HepG2 (cell line): ENCODE measurements around the gene GCM1. TPM values are rescaled to one million over a fixed set of nuclear protein-coding genes. Genes with fewer than 3 reads are reported as not detected.

Source experiments
- ATAC-seq: fragments of 200-7000 bp; cut with Tn5 transposase; 3 replicates; pipeline ENCODE4 v1.9.1; 2020; ENCODE audit warnings: mild to moderate bottlenecking, moderate library complexity
- BruUV-seq: library from RNA; stranded (reverse); fragments of 400-500 nt; replicated peaks from 2 replicates; lab custom pipeline; 2021; lab: Mats Ljungman, UMichigan
- CTCF ChIA-PET: fragments of 300-600 bp; formaldehyde crosslinking; extraction: SDS; loops from one replicate; lab custom pipeline; 2021; ENCODE audit warnings: low total read pairs, inconsistent platforms, low intra/inter-chr PET ratio; lab: Yijun Ruan, JAX
- POLR2A ChIA-PET: fragments of 350-600 bp; sonication (Branson Sonifier 250); formaldehyde crosslinking; loops from one replicate; lab custom pipeline; 2020; ENCODE audit warnings: antibody characterized with exemption, inconsistent platforms; lab: Yijun Ruan, JAX
- DNase-seq: peaks from one replicate; pipeline ENCODE4 v3.0.0-alpha.2; 2015; ENCODE audit warnings: low spot score
- FAIRE-seq: peaks from 3 replicates; lab custom pipeline; 2011; peaks lifted over from hg19 to GRCh38; lab: Jason Lieb, UNC
- H2AFZ ChIP-seq: one replicate; pipeline ENCODE4 v1.6.1; 2011; ENCODE audit warnings: low read length, inconsistent platforms
- H3K27ac ChIP-seq: fragments of 300-600 bp; 3 replicates; pipeline ENCODE4 v1.8.0; 2011; ENCODE audit warnings: mixed run types, mild to moderate bottlenecking, mixed read lengths, low read length, inconsistent platforms; ENCODE audit not compliant: insufficient read depth; ENCODE audit errors: extremely low read length
- H3K27me3 ChIP-seq, 2 experiments: fragments of 200-600 bp in 1 of 2; 2 replicates in 1 of 2; 3 replicates in 1 of 2; pipeline versions ENCODE4 v1.6.0 to v1.8.0; 2011; ENCODE audit warnings: low read length in 2 of 2, mild to moderate bottlenecking in 2 of 2, moderate library complexity in 2 of 2, inconsistent platforms in 1 of 2; ENCODE audit not compliant: insufficient read depth in 2 of 2, control insufficient read depth in 1 of 2
- H3K36me3 ChIP-seq, 2 experiments: fragments of 200-600 bp in 1 of 2; replicated peaks in 1 of 2; 2 replicates in 1 of 2; 3 replicates in 1 of 2; pipeline versions ENCODE4 v1.5.1 to v1.8.0; 2011; ENCODE audit warnings: low read length in 2 of 2, inconsistent platforms in 1 of 2; ENCODE audit not compliant: insufficient read depth in 2 of 2, control insufficient read depth in 1 of 2
- H3K4me1 ChIP-seq: 2 replicates; pipeline ENCODE4 v1.5.1; 2012; ENCODE audit warnings: low read length, inconsistent platforms; ENCODE audit not compliant: insufficient read depth
- H3K4me2 ChIP-seq: 2 replicates; pipeline ENCODE4 v1.6.0; 2011; ENCODE audit warnings: low read depth, low read length, inconsistent platforms
- H3K4me3 ChIP-seq, 3 experiments: fragments of 200-600 bp in 1 of 3; sonication (generic), shearing (Covaris generic) in 1 of 3; replicated peaks in 1 of 3; 2 replicates each; pipeline ENCODE4 v1.5.1; 2011 to 2016; ENCODE audit warnings: low read length in 3 of 3, inconsistent platforms in 2 of 3, low read depth in 2 of 3, mild to moderate bottlenecking in 2 of 3, control low read depth in 1 of 3, mixed read lengths in 1 of 3; ENCODE audit not compliant: insufficient read depth in 1 of 3
- H3K79me2 ChIP-seq: one replicate; pipeline ENCODE4 v1.6.1; 2011; ENCODE audit warnings: low read length, inconsistent platforms; ENCODE audit not compliant: insufficient read depth
- H3K9ac ChIP-seq: 2 replicates; pipeline ENCODE4 v1.6.0; 2011; ENCODE audit warnings: mild to moderate bottlenecking, low read depth, low read length, inconsistent platforms; ENCODE audit not compliant: insufficient read depth
- H3K9me3 ChIP-seq: 2 replicates; pipeline ENCODE4 v1.5.1; 2012; ENCODE audit warnings: mild to moderate bottlenecking, low read length
- H4K20me1 ChIP-seq: 2 replicates; pipeline ENCODE4 v1.6.0; 2011; ENCODE audit warnings: inconsistent platforms, mild to moderate bottlenecking, low read length, moderate library complexity; ENCODE audit not compliant: insufficient read depth
- ATF5 ChIP-seq: sonication (generic); formaldehyde crosslinking; IDR thresholded peaks from 2 replicates; pipeline ENCODE4 v1.4.0; 2020; ENCODE audit warnings: mild to moderate bottlenecking, low read depth, missing genetic modification reagents
- GABPA ChIP-seq, 2 experiments: IDR thresholded peaks; 2 replicates each; pipeline ENCODE4 v1.6.1; 2011 to 2016; ENCODE audit warnings: low read depth in 2 of 2, low read length in 1 of 2, missing biosample characterization in 1 of 2, missing genetic modification characterization in 1 of 2
- IRX3 ChIP-seq: sonication (generic); formaldehyde crosslinking; IDR thresholded peaks from 2 replicates; pipeline ENCODE4 v1.8.1; 2023; ENCODE audit warnings: mild to moderate bottlenecking, low read depth, missing genetic modification reagents, borderline replicate concordance
- KAT7 ChIP-seq: IDR thresholded peaks from 2 replicates; pipeline ENCODE4 v1.6.1; 2018; ENCODE audit warnings: borderline replicate concordance, missing compliant biosample characterization
- MEIS2 ChIP-seq: sonication (generic); formaldehyde crosslinking; IDR thresholded peaks from 2 replicates; pipeline ENCODE4 v1.9.0; 2021; ENCODE audit warnings: mild to moderate bottlenecking, missing genetic modification reagents
- MTF2 ChIP-seq: sonication (generic); formaldehyde crosslinking; IDR thresholded peaks from 2 replicates; pipeline ENCODE4 v1.5.0; 2020; ENCODE audit warnings: missing genetic modification reagents, borderline replicate concordance
- NAIF1 ChIP-seq: sonication (generic); formaldehyde crosslinking; IDR thresholded peaks from 2 replicates; pipeline ENCODE4 v1.5.0; 2020; ENCODE audit warnings: mild to moderate bottlenecking, missing genetic modification reagents, borderline replicate concordance
- PCBP2 ChIP-seq: fragments of 200-400 bp; formaldehyde crosslinking; optimal IDR thresholded peaks from 2 replicates; pipeline ENCODE3; 2018; ENCODE audit warnings: low read length, low read depth; ENCODE audit not compliant: poor library complexity, severe bottlenecking
- TGIF2 ChIP-seq: IDR thresholded peaks from 2 replicates; pipeline ENCODE4 v1.6.1; 2016; ENCODE audit warnings: control low read depth, missing compliant biosample characterization
- ZBTB1 ChIP-seq: sonication (generic); formaldehyde crosslinking; IDR thresholded peaks from 2 replicates; pipeline ENCODE4 v1.4.0; 2020; ENCODE audit warnings: missing genetic modification reagents, borderline replicate concordance
- ZBTB26 ChIP-seq: IDR thresholded peaks from 2 replicates; pipeline ENCODE4 v1.6.1; 2016; ENCODE audit warnings: missing compliant biosample characterization, missing genetic modification reagents, borderline replicate concordance
- ZMAT3 ChIP-seq: sonication (generic); formaldehyde crosslinking; conservative IDR thresholded peaks from 2 replicates; pipeline ENCODE4 v1.7.0; 2021; ENCODE audit warnings: missing genetic modification reagents
- ZMYM3 ChIP-seq: sonication (generic); formaldehyde crosslinking; IDR thresholded peaks from 2 replicates; pipeline ENCODE4 v1.5.1; 2020; ENCODE audit warnings: mild to moderate bottlenecking, missing genetic modification reagents
- ZNF275 ChIP-seq: sonication (generic); formaldehyde crosslinking; IDR thresholded peaks from 2 replicates; pipeline ENCODE4 v1.8.0; 2022; ENCODE audit warnings: missing genetic modification reagents, mild to moderate bottlenecking, inconsistent platforms, borderline replicate concordance
- ZNF44 ChIP-seq: sonication (generic); formaldehyde crosslinking; IDR thresholded peaks from 2 replicates; pipeline ENCODE4 v1.5.1; 2020; ENCODE audit warnings: mild to moderate bottlenecking, missing genetic modification reagents
- ZNF576 ChIP-seq: sonication (generic); formaldehyde crosslinking; IDR thresholded peaks from 2 replicates; pipeline ENCODE4 v1.4.0; 2020; ENCODE audit warnings: mild to moderate bottlenecking, missing genetic modification reagents
- ZNF607 ChIP-seq: sonication (generic); formaldehyde crosslinking; IDR thresholded peaks from 2 replicates; pipeline ENCODE4 v1.5.1; 2020; ENCODE audit warnings: missing genetic modification reagents, mild to moderate bottlenecking, borderline replicate concordance
- ZNF792 ChIP-seq: IDR thresholded peaks from 2 replicates; pipeline ENCODE4 v1.6.1; 2016
- WGBS: methylation state at CpG from one replicate; pipeline ENCODE4 v1.1.6; 2017; ENCODE audit warnings: low lambda C conversion rate; 5-methylcytosine and 5-hydroxymethylcytosine counted together
- in situ Hi-C: cut with HindIII; loops from 2 replicates; pipeline ENCODE4 v1.10.0; 2017; ENCODE audit warnings: low pct_unique_long_range_greater_than_20kb; ENCODE audit not compliant: extremely low pct_ligation_motif_present
- intact Hi-C: fragments of 100-400 bp; cut with micrococcal nuclease; formaldehyde crosslinking; loops from one replicate; pipeline ENCODE4 v1.10.0; 2022; ENCODE audit not compliant: unreplicated experiment
- polyA plus RNA-seq, 8 experiments: library from polyadenylated mRNA; depleted of rRNA in 3 of 8; stranded (reverse) in 7 of 8; unstranded in 1 of 8; fragments of >200 nt; fragmentation: Illumina TruSeq in 4 of 8; extraction: Trizol in 4 of 8; gene quantifications; 2 replicates each; pipeline versions ENCODE4 v1.2.1 to v1.2.3, GENCODE V29; 2011 to 2016; ENCODE audit warnings: low read depth in 4 of 8, missing spikeins in 1 of 8, mixed read lengths in 1 of 8; ENCODE audit not compliant: insufficient read depth in 1 of 8
- total RNA-seq, 5 experiments: library from RNA; depleted of rRNA; stranded (reverse); fragments of >200 nt; fragmentation: Illumina TruSeq; extraction: Trizol; gene quantifications; 2 replicates each; pipeline ENCODE4 v1.2.3, GENCODE V29; 2016; ENCODE audit warnings: low read depth in 1 of 5

The GCM1 gene
- total and polyA plus RNA-seq, 2 of the 13 experiments (the other 11 are each of a cell fraction or from before 2014, with no cell fraction given): 0.04 to 0.13 TPM

- Histone ChIP-seq H3K36me3 (no peaks in the 10 kb centered on the region), H3K4me1 (no peaks in the 10 kb centered on the region), H3K4me3 (no peak overlapping the region), H3K4me2 (no peak overlapping the region), H2AFZ (no peak overlapping the region), H3K27ac (no peak overlapping the region), H3K27me3 (no peaks in the 10 kb centered on the region), H3K79me2 (no peaks in the 10 kb centered on the region), H3K9ac (no peak overlapping the region), H4K20me1 (no peaks in the 10 kb centered on the region), H3K9me3 (no peaks in the 10 kb centered on the region)
- WGBS: 51% methylated on average over 16 of the region's 20 CpGs
- BruUV-seq: no TSS peak
- ChIA-PET CTCF (interaction anchor here (0.7 to 6.8 kb wide), 14 partner anchors 20 to 557 kb away, joined by 3 to 179 read pairs (median 7); no protein-coding TSS in a partner anchor), POLR2A (no interaction called here)
- intact Hi-C loops (loop anchor here (1.0 to 5.0 kb wide), 7 partner anchors 68 to 555 kb away; partner anchors contain the start of gene ELOVL5), in situ Hi-C loops (loop anchor here (5.0 to 25.0 kb wide), 3 partner anchors 123 to 540 kb away; no protein-coding TSS in a partner anchor)
- peak; percentile 77 for FAIRE-seq
- DNase-seq: peak; percentile 76
- peak; percentile 93 for ATAC-seq
- TF ChIP-seq ZBTB26 (CRISPR knock-in tag): peak; percentile 81; the same call in 1 of the 2 replicates
- no peak for TF ChIP-seq GABPA (IDR thresholded peaks at IDR 0.05; ENCODE audit: low read depth, low read length)
- TF ChIP-seq GABPA (CRISPR knock-in tag; IDR thresholded peaks at IDR 0.05; ENCODE audit: low read depth): no peak
- no peak for TF ChIP-seq ZNF44 (CRISPR knock-in tag)
- no peak for TF ChIP-seq ZNF275 (CRISPR knock-in tag)
- no peak for TF ChIP-seq ZNF607 (CRISPR knock-in tag)
- no peak for TF ChIP-seq MTF2
- TF ChIP-seq ZBTB1: no peak
- no peak for TF ChIP-seq PCBP2
- TF ChIP-seq IRX3 (CRISPR knock-in tag): no peak
- TF ChIP-seq NAIF1 (CRISPR knock-in tag): no peak
- no peak for TF ChIP-seq ZMYM3
- 0 out of 2 replicates have a peak, but pooled peaks have one; percentile 18 for TF ChIP-seq TGIF2 (CRISPR knock-in tag)
- no peak for TF ChIP-seq MEIS2 (CRISPR knock-in tag)
- no peak for TF ChIP-seq ATF5 (CRISPR knock-in tag)
- TF ChIP-seq ZNF576 (CRISPR knock-in tag): 0 out of 2 replicates have a peak, but pooled peaks have one; percentile 63
- no peak; the same call in 1 of the 2 replicates for TF ChIP-seq ZNF792
- TF ChIP-seq ZMAT3 (CRISPR knock-in tag): 0 out of 2 replicates have a peak, but pooled peaks have one; percentile 54
- TF ChIP-seq KAT7 (CRISPR knock-in tag): no peak
Observed at GRCh38 chr6:53171605-53172467, 23.2 kb upstream of the GCM1 start.
